ENCODE data around the gene SLC49A3. TPM values are rescaled to one million over a fixed set of nuclear protein-coding genes. Genes with fewer than 3 reads are reported as not detected.

SLC49A3 gene
- total and polyA plus RNA-seq, 2 of the 8 experiments (the other 6 are each of a cell fraction or from before 2014, with no cell fraction given): 5.0 to 8.8 TPM

DNA sequence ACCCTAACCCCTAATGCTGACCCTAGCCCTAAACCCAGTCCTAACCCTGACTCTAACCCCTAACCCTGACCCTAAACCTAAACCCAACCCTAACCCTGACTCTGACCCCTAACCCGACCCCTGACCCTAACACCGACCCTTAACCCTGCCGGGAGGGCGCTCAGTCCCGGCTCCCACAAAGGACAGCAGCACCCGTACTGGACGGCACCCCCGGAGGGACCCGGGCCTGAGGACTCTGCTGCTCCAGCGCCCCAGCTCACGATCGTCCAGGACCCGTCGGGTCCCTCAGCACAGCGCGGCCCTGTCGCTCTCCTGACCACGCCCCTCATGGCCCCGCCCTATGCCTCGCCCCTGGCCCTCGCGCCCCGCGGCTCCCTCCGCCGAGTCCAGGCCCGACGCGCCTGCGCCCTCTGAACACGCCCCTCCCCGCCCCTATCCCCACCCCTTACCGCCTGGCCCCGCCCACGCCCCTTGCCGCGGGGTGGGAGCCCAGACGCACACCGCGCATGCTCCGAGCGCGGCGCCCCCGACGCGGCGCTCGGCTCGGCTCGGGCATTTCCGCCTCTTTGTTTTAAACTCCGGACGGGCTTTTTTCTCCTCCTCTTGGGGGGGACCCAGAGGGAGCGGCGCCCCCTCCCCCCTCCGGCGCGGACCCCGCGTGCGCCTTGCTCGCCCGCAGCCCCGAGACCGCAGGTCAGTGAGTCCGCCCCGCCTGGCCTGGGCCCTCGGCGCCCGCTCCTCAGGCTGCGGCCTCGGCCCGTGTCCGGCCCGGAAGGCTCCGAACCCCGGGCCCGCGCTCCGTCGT, 16.5 kb upstream of the SLC49A3 start, which contains the start of gene PCGF3:
TSS of gene PCGF3 (plus strand) at position 555 of the 805 bp plus-strand sequence. CDS start 27,849 bp downstream, outside the sequence.
- H3K36me3 ChIP-seq (ENCODE audit: control insufficient read depth in 2 of 4, insufficient read depth in 4 of 4, low read length in 3 of 4): peaks cover 0 to 6% (median 0%) of the 10 kb centered on the region in 4 experiments; a peak in 2 of 8 replicates
- ChIA-PET POLR2A (ENCODE audit: partially characterized antibody) (interaction anchor here (0.5 to 1.0 kb wide), 2 partner anchors 19 to 25 kb away, joined by 3 read pairs; no protein-coding TSS in a partner anchor), CTCF (ENCODE audit: partially characterized antibody) (no interaction called here)
- H2BK15ac ChIP-seq (ENCODE audit: low read length): 0 out of 2 replicates have a peak within 1 kb of the TSS, but pooled peaks have one; percentile 31
- no peaks in the 10 kb centered on the region for H3K9me3 ChIP-seq (ENCODE audit: insufficient read depth in 2 of 2, low read depth in 1 of 2, low read length in 1 of 2)
- 6% methylated on average over 33 of the region's 82 CpGs; no CpG with 5 or more reads in 1 of the 2 experiments for WGBS, 2 experiments (ENCODE audit: extremely low coverage in 1 of 2, insufficient coverage in 1 of 2, insufficient read length in 1 of 2, insufficient replicate concordance in 2 of 2, low coverage in 1 of 2, low lambda C conversion rate in 2 of 2, missing lambda C conversion rate in 1 of 2)
- H2BK12ac ChIP-seq (ENCODE audit: low read depth, low read length): 0 out of 2 replicates have a peak within 1 kb of the TSS, but pooled peaks have one; percentile 5
- peak within 1 kb of the TSS; percentile 68 to 96 for H3K4me2 ChIP-seq (ENCODE audit: insufficient read depth in 1 of 2, low read depth in 2 of 2, low read length in 2 of 2)
- peak within 1 kb of the TSS; percentile 92 for H4K8ac ChIP-seq (ENCODE audit: extremely low read depth, insufficient read depth, low read length)
- peaks cover 19% of the 10 kb centered on the region for H3K79me1 ChIP-seq (ENCODE audit: low read depth, low read length)
- DNase-seq (ENCODE audit: low read depth in 1 of 2, low spot score in 2 of 2) (peak; percentile 84 to 99), FAIRE-seq (no peak)
- no peak within 1 kb of the TSS for H3K23ac ChIP-seq (ENCODE audit: insufficient read length)
- H2BK5ac ChIP-seq (ENCODE audit: low read depth, low read length): peak within 1 kb of the TSS; percentile 35; the same call in 1 of the 2 replicates
- no peak within 1 kb of the TSS for H3K14ac ChIP-seq (ENCODE audit: insufficient read length)
- H2BK20ac ChIP-seq (ENCODE audit: low read length): no peak within 1 kb of the TSS
- peak within 1 kb of the TSS; percentile 39; the same call in 1 of the 2 replicates for H2AK5ac ChIP-seq (ENCODE audit: low read depth, low read length)
- H3K27ac ChIP-seq (ENCODE audit: low read depth, low read length): peak within 1 kb of the TSS; percentile 91
- peaks cover 9 to 39% of the 10 kb centered on the region in 2 experiments for H3K79me2 ChIP-seq (ENCODE audit: control insufficient read depth in 1 of 2, insufficient read depth in 2 of 2, low read length in 2 of 2)
- peak within 1 kb of the TSS; percentile 71 for H3K18ac ChIP-seq (ENCODE audit: extremely low read depth, low read length)
- H3K9ac ChIP-seq (replicated peaks in 1 of 4; ENCODE audit: extremely low read depth in 1 of 4, low read depth in 3 of 4, low read length in 3 of 4): peak within 1 kb of the TSS; percentile 91 to 100 (median 94)
- peak within 1 kb of the TSS; percentile 84 to 98 (median 90) for H3K4me3 ChIP-seq (ENCODE audit: extremely low read depth in 1 of 4, insufficient read depth in 2 of 4, low read depth in 3 of 4, low read length in 4 of 4)
- no peak within 1 kb of the TSS for H4K5ac ChIP-seq (ENCODE audit: insufficient read length, low read depth, low read length)
- H3K4me1 ChIP-seq (replicated peaks in 1 of 4; ENCODE audit: control insufficient read depth in 3 of 4, insufficient read depth in 4 of 4, low read length in 3 of 4): peaks cover 0 to 8% (median 5%) of the 10 kb centered on the region in 4 experiments; a peak in 5 of 7 replicates
- no peak within 1 kb of the TSS; the same call in 1 of the 2 replicates for H2AFZ ChIP-seq (ENCODE audit: low read length)
- H3K56ac ChIP-seq (replicated peaks; ENCODE audit: insufficient read length, low read depth, low read length): peak within 1 kb of the TSS; percentile 90
- H3K27me3 ChIP-seq (replicated peaks in 1 of 4; ENCODE audit: control insufficient read depth in 3 of 4, extremely low read depth in 1 of 4, insufficient read depth in 3 of 4, low read length in 3 of 4): peaks cover 0 to 5% (median 3%) of the 10 kb centered on the region in 4 experiments; a peak in 3 of 7 replicates
- peak within 1 kb of the TSS; percentile 69 for H3K4ac ChIP-seq (replicated peaks; ENCODE audit: insufficient read length, low read depth, low read length)
- peaks cover 12% of the 10 kb centered on the region; the same call in 1 of the 2 replicates for H3K23me2 ChIP-seq (ENCODE audit: low read depth, low read length)
- peak within 1 kb of the TSS; percentile 54 for H4K91ac ChIP-seq (replicated peaks; ENCODE audit: insufficient read length, low read length)
- H2BK120ac ChIP-seq (replicated peaks; ENCODE audit: low read depth, low read length): no peak within 1 kb of the TSS
- H4K20me1 ChIP-seq (replicated peaks in 1 of 2; ENCODE audit: control insufficient read depth in 1 of 2, insufficient read depth in 2 of 2, low read length in 2 of 2): peaks cover 10 to 22% of the 10 kb centered on the region in 2 experiments
- TF ChIP-seq, protein P1, sequence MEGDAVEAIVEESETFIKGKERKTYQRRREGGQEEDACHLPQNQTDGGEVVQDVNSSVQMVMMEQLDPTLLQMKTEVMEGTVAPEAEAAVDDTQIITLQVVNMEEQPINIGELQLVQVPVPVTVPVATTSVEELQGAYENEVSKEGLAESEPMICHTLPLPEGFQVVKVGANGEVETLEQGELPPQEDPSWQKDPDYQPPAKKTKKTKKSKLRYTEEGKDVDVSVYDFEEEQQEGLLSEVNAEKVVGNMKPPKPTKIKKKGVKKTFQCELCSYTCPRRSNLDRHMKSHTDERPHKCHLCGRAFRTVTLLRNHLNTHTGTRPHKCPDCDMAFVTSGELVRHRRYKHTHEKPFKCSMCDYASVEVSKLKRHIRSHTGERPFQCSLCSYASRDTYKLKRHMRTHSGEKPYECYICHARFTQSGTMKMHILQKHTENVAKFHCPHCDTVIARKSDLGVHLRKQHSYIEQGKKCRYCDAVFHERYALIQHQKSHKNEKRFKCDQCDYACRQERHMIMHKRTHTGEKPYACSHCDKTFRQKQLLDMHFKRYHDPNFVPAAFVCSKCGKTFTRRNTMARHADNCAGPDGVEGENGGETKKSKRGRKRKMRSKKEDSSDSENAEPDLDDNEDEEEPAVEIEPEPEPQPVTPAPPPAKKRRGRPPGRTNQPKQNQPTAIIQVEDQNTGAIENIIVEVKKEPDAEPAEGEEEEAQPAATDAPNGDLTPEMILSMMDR (IDR thresholded peaks at IDR 0.05; ENCODE audit: control extremely low read depth in 1 of 3, insufficient read depth in 1 of 3, low read depth in 1 of 3, low read length in 3 of 3): no peak
- TF ChIP-seq PHF8 (conservative IDR thresholded peaks at IDR 0.05; ENCODE audit: low read depth, low read length) (peak; percentile 86), RBBP5 (IDR thresholded peaks at IDR 0.05; ENCODE audit: borderline replicate concordance, low read depth, low read length) (no peak), NRF1 (IDR thresholded peaks at IDR 0.05; ENCODE audit: low read depth, low read length) (peak; percentile 76), SP2 (IDR thresholded peaks at IDR 0.05; ENCODE audit: low read length) (no peak), TAF1 (IDR thresholded peaks at IDR 0.05; ENCODE audit: low read depth, low read length) (peak; percentile 67; the same call in 1 of the 2 replicates), JUND (IDR thresholded peaks at IDR 0.05; ENCODE audit: low read length) (no peak), EGR1 (IDR thresholded peaks at IDR 0.05; ENCODE audit: borderline replicate concordance, low read depth, low read length) (no peak), KDM5A (IDR thresholded peaks at IDR 0.05; ENCODE audit: low read length) (no peak)

Data from H1 (cell line).